Upper lobe of left lung (tissue), 6 donors: Measurements from ENCODE around the gene GPC2. TPM values are rescaled to one million over a fixed set of nuclear protein-coding genes. Genes with fewer than 3 reads are reported as not detected.

ENCODE experiments used
- ATAC-seq, 2 donors: fragments of 200-7000 bp; cut with Tn5 transposase; one replicate each; pipeline ENCODE4 v1.9.1; 2022; ENCODE audit warnings: mild to moderate bottlenecking in 2 of 2, moderate library complexity in 2 of 2; ENCODE audit not compliant: low FRiP score in 2 of 2
- DNase-seq, 2 donors: peaks; one replicate each; pipeline ENCODE4 v3.0.0-alpha.2; 2019 to 2020
- H3K27ac ChIP-seq, 4 donors: fragments of 200-600 bp; sonication (generic); one replicate each; pipeline ENCODE4 v1.5.1; 2016 to 2019
- H3K27me3 ChIP-seq, 4 donors: fragments of 200-600 bp; sonication (generic); one replicate each; pipeline ENCODE4 v1.5.1; 2017 to 2019
- H3K36me3 ChIP-seq, 4 donors: fragments of 200-600 bp; sonication (generic); one replicate each; pipeline ENCODE4 v1.5.1; 2016 to 2019
- H3K4me1 ChIP-seq, 4 donors: fragments of 200-600 bp; sonication (generic); one replicate each; pipeline ENCODE4 v1.5.1; 2018 to 2019
- H3K4me3 ChIP-seq, 4 donors: fragments of 200-600 bp; sonication (generic); one replicate each; pipeline ENCODE4 v1.5.1; 2017 to 2019; ENCODE audit warnings: mild to moderate bottlenecking in 2 of 4, moderate library complexity in 1 of 4
- H3K9me3 ChIP-seq, 4 donors: fragments of 200-600 bp; sonication (generic); one replicate each; pipeline ENCODE4 v1.5.1; 2018 to 2019
- CTCF ChIP-seq, 6 experiments: fragments of 450-650 bp in 4 of 6; fragments of 200-600 bp in 2 of 6; sonication (generic) in 2 of 6; IDR thresholded peaks; one replicate each; pipeline ENCODE4 v1.5.1; 2016 to 2019; ENCODE audit warnings: antibody characterized with exemption in 6 of 6
- EP300 ChIP-seq, 4 donors: sonication (generic); formaldehyde crosslinking; IDR thresholded peaks; one replicate each; pipeline ENCODE4 v1.5.1; 2017; ENCODE audit warnings: antibody characterized with exemption in 4 of 4, control low read depth in 2 of 4
- POLR2A ChIP-seq, 4 donors: fragments of 450-650 bp; IDR thresholded peaks; one replicate each; pipeline ENCODE4 v1.5.1; 2016 to 2017; ENCODE audit warnings: antibody characterized with exemption in 4 of 4, mild to moderate bottlenecking in 2 of 4
- POLR2AphosphoS5 ChIP-seq, 2 donors: sonication (generic); formaldehyde crosslinking; IDR thresholded peaks; one replicate each; pipeline ENCODE4 v1.5.1; 2017; ENCODE audit warnings: antibody characterized with exemption in 2 of 2
- WGBS, 2 donors: methylation state at CpG; one replicate each; pipeline ENCODE4 v1.1.5; 2017 to 2018; 5-methylcytosine and 5-hydroxymethylcytosine counted together
- total RNA-seq, 6 donors: library from RNA; depleted of rRNA in 4 of 6; stranded (reverse); fragments of >200 nt in 4 of 6; gene quantifications; one replicate each; pipeline versions ENCODE4 v1.1.0 to v1.2.1, GENCODE V29; 2016 to 2021
- donor health status: DM: no; HTN: no; CAD: no; lungs with moderate emphysema.
- donor health status: DM: no; HTN: yes; CAD: no; lungs with severe emphysema.

GPC2 gene
- total RNA-seq, 6 donors from 2014 or later: 0.20 to 25.1 (median 0.96) TPM

GRCh38 chr7:100160067-100160466 lies 17.1 kb downstream of the GPC2 start:
- Histone ChIP-seq H3K36me3 (peaks cover 3 to 21% (median 15%) of the 10 kb centered on the region in 4 donors), H3K4me3 (no peak overlapping the region), H3K9me3 (no peaks in the 10 kb centered on the region), H3K27ac (no peak overlapping the region), H3K4me1 (peaks cover 10 to 24% (median 20%) of the 10 kb centered on the region in 4 donors), H3K27me3 (no peaks in the 10 kb centered on the region)
- no peak for ATAC-seq
- 86 to 95% methylated on average over 18 of the region's 18 CpGs for WGBS, 2 donors
- no peak for TF ChIP-seq CTCF (IDR thresholded peaks at IDR 0.05)
- no peak for TF ChIP-seq POLR2AphosphoS5 (IDR thresholded peaks at IDR 0.05)
- TF ChIP-seq POLR2A (IDR thresholded peaks at IDR 0.05): no peak
- TF ChIP-seq EP300 (IDR thresholded peaks at IDR 0.05): no peak
- DNase-seq: peak in 1 of 2 donors; percentile 63

GRCh38 chr7:100159099-100159623 lies 18.0 kb downstream of the GPC2 start:
- peak overlapping the region in 3 of 4 donors; percentile 81 to 92 (median 89) for H3K27ac ChIP-seq

GRCh38 chr7:100158229-100159098 lies 18.7 kb downstream of the GPC2 start, which contains the start of gene TRAPPC14:
Gene TRAPPC14, minus strand, starts transcription at chr7:100158723. Its CDS starts 224 bp downstream, at chr7:100158499.
- Histone ChIP-seq H3K27me3 (no peaks in the 10 kb centered on the region), H3K9me3 (no peaks in the 10 kb centered on the region), H3K4me3 (peak within 1 kb of the TSS; percentile 83 to 98 (median 94)), H3K27ac (peak within 1 kb of the TSS; percentile 77 to 92 (median 85)), H3K4me1 (peaks cover 10 to 36% (median 23%) of the 10 kb centered on the region in 4 donors), H3K36me3 (peaks cover 3 to 37% (median 30%) of the 10 kb centered on the region in 4 donors)
- 1 to 5% methylated on average over 7 to 43 of the region's 87 CpGs for WGBS, 2 donors
- peak; percentile 91 to 97 for ATAC-seq
- peak; percentile 54 to 64 for TF ChIP-seq POLR2AphosphoS5 (IDR thresholded peaks at IDR 0.05)
- peak in 1 of 6 experiments; percentile 35 for TF ChIP-seq CTCF (IDR thresholded peaks at IDR 0.05)
- no peak for TF ChIP-seq EP300 (IDR thresholded peaks at IDR 0.05)
- peak in 2 of 4 donors; percentile 32 to 66 for TF ChIP-seq POLR2A (IDR thresholded peaks at IDR 0.05)
- peak; percentile 95 to 98 for DNase-seq

More at GRCh38 chr7:100159099-100159623, 18.0 kb downstream of the GPC2 start:
- DNase-seq: no peak
- peaks cover 3 to 30% (median 23%) of the 10 kb centered on the region in 4 donors for H3K36me3 ChIP-seq
- H3K4me3 ChIP-seq: peak overlapping the region in 3 of 4 donors; percentile 83 to 98 (median 98)
- peaks cover 10 to 31% (median 23%) of the 10 kb centered on the region in 4 donors for H3K4me1 ChIP-seq
- no peak for TF ChIP-seq POLR2AphosphoS5 (IDR thresholded peaks at IDR 0.05)
- no peak for TF ChIP-seq CTCF (IDR thresholded peaks at IDR 0.05)
- no peak for TF ChIP-seq EP300 (IDR thresholded peaks at IDR 0.05)
- no peak for TF ChIP-seq POLR2A (IDR thresholded peaks at IDR 0.05)
- 59 to 62% methylated on average over 7 of the region's 7 CpGs for WGBS, 2 donors
- no peak for ATAC-seq
- H3K27me3 ChIP-seq: no peaks in the 10 kb centered on the region
- no peaks in the 10 kb centered on the region for H3K9me3 ChIP-seq

- Histone ChIP-seq H3K36me3 (peaks cover 3 to 45% (median 35%) of the 10 kb centered on the region in 4 donors), H3K4me1 (peaks cover 10 to 36% (median 27%) of the 10 kb centered on the region in 4 donors), H3K9me3 (no peaks in the 10 kb centered on the region), H3K27ac (peak overlapping the region; percentile 77 to 92 (median 85)), H3K4me3 (peak overlapping the region; percentile 83 to 98 (median 94)), H3K27me3 (no peaks in the 10 kb centered on the region)
- DNase-seq (peak in 1 of 2 donors; percentile 83), ATAC-seq (peak in 1 of 2 donors; percentile 54)
- WGBS, 2 donors: 45 to 48% methylated on average over 14 to 23 of the region's 32 CpGs
- no peak for TF ChIP-seq POLR2A (IDR thresholded peaks at IDR 0.05)
- peak in 1 of 6 experiments; percentile 8 for TF ChIP-seq CTCF (IDR thresholded peaks at IDR 0.05)
- no peak for TF ChIP-seq EP300 (IDR thresholded peaks at IDR 0.05)
- peak; percentile 29 for TF ChIP-seq POLR2AphosphoS5 (IDR thresholded peaks at IDR 0.05)
Measured at GRCh38 chr7:100157334-100158228, 19.6 kb downstream of the GPC2 start.
